ENCODE measurements around the gene SEMA5A.
"Not testable (repeated sequence)": the region's sequence is repeated elsewhere in the genome, so short reads cannot be mapped to it uniquely, and the experiment has no call there.

Gene SEMA5A

GRCh38 chr5:9361835-9362234 lies 184.0 kb downstream of the SEMA5A start:
- no peak for DNase-seq (ENCODE audit: low read depth, low spot score)

GRCh38 chr5:9358961-9359685 lies 186.8 kb downstream of the SEMA5A start:
- DNase-seq (ENCODE audit: low read depth, low spot score) = no peak

- DNase-seq (ENCODE audit: low read depth, low spot score) = no peak
Measured at GRCh38 chr5:9356351-9356825, 189.5 kb downstream of the SEMA5A start.

- no peak for DNase-seq (ENCODE audit: low read depth, low spot score)
Measured at GRCh38 chr5:9354336-9355081, 191.4 kb downstream of the SEMA5A start.

- not testable (repeated sequence) for DNase-seq (ENCODE audit: low read depth, low spot score)
Measured at GRCh38 chr5:9353048-9353447, 192.8 kb downstream of the SEMA5A start.

GRCh38 chr5:9351546-9351945 lies 194.3 kb downstream of the SEMA5A start:
- DNase-seq (ENCODE audit: low read depth, low spot score) = no peak

- no peak for DNase-seq (ENCODE audit: low read depth, low spot score)
Measured at GRCh38 chr5:9350301-9350797, 195.5 kb downstream of the SEMA5A start.

GRCh38 chr5:9348401-9348996 lies 197.4 kb downstream of the SEMA5A start:
- no peak for DNase-seq (ENCODE audit: low read depth, low spot score)

- no peak for DNase-seq (ENCODE audit: low read depth, low spot score)
Measured at GRCh38 chr5:9347541-9348295, 198.2 kb downstream of the SEMA5A start.

- DNase-seq (ENCODE audit: low read depth, low spot score) = no peak
Measured at GRCh38 chr5:9347032-9347431, 198.8 kb downstream of the SEMA5A start.

- no peak for DNase-seq (ENCODE audit: low read depth, low spot score)
Measured at GRCh38 chr5:9344751-9345240, 201.1 kb downstream of the SEMA5A start.

- no peak for DNase-seq (ENCODE audit: low read depth, low spot score)
Measured at GRCh38 chr5:9343146-9343850, 202.6 kb downstream of the SEMA5A start.

GRCh38 chr5:9342161-9342787 lies 203.6 kb downstream of the SEMA5A start:
- DNase-seq (ENCODE audit: low read depth, low spot score) = no peak

GRCh38 chr5:9340085-9340484 lies 205.8 kb downstream of the SEMA5A start:
- no peak for DNase-seq (ENCODE audit: low read depth, low spot score)

- DNase-seq (ENCODE audit: low read depth, low spot score) = no peak
Measured at GRCh38 chr5:9339206-9339818, 206.6 kb downstream of the SEMA5A start.

GRCh38 chr5:9338796-9339195 lies 207.1 kb downstream of the SEMA5A start:
- no peak for DNase-seq (ENCODE audit: low read depth, low spot score)

- DNase-seq (ENCODE audit: low read depth, low spot score) = no peak
Measured at GRCh38 chr5:9337928-9338595, 207.8 kb downstream of the SEMA5A start.

GRCh38 chr5:9335754-9336495 lies 209.9 kb downstream of the SEMA5A start:
- DNase-seq (ENCODE audit: low read depth, low spot score) = no peak

- DNase-seq (ENCODE audit: low read depth, low spot score) = no peak
Measured at GRCh38 chr5:9335269-9335668, 210.6 kb downstream of the SEMA5A start.
